Smooth muscle cell of the brain vasculature (primary cell): ENCODE data around the gene ANKFN1.

Experiments
- DNase-seq: peaks from one replicate; pipeline ENCODE4 v3.0.0-alpha.2; 2012; ENCODE audit warnings: low read depth, low spot score

Gene ANKFN1

GRCh38 chr17:56152874-56153602 lies at the start of gene ANKFN1:
ANKFN1 (plus strand) TSS chr17:56153475; CDS start chr17:56212668, 59,193 bp downstream.
- DNase-seq, result no peak

DNA sequence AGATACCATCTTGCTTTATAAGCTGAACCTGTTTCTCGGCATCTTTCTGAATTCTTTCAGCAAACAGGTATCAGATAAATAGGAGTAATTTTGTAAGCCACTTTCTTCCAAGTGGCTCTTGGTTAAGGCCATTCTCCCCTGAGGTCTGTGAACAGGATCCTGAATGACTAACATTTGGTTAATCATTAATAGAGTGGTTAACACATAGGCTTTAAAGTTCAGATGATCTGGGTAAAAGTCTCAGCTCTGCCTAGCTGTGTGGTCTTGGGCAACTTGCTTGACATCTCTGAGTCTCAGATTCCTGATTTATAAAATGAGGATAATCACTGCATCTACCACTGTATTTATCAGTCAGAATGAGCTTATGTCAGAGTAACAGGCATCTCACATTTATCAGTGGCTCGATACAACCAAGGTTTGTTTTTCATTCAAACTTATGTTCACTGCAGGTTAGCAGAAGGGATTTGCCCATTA lies 44.4 kb upstream of the ANKFN1 start:
- no peak for DNase-seq

GRCh38 chr17:56109836-56110235 lies 43.4 kb upstream of the ANKFN1 start:
- no peak for DNase-seq

GRCh38 chr17:56110463-56111135 lies 42.7 kb upstream of the ANKFN1 start:
- no peak for DNase-seq

DNA sequence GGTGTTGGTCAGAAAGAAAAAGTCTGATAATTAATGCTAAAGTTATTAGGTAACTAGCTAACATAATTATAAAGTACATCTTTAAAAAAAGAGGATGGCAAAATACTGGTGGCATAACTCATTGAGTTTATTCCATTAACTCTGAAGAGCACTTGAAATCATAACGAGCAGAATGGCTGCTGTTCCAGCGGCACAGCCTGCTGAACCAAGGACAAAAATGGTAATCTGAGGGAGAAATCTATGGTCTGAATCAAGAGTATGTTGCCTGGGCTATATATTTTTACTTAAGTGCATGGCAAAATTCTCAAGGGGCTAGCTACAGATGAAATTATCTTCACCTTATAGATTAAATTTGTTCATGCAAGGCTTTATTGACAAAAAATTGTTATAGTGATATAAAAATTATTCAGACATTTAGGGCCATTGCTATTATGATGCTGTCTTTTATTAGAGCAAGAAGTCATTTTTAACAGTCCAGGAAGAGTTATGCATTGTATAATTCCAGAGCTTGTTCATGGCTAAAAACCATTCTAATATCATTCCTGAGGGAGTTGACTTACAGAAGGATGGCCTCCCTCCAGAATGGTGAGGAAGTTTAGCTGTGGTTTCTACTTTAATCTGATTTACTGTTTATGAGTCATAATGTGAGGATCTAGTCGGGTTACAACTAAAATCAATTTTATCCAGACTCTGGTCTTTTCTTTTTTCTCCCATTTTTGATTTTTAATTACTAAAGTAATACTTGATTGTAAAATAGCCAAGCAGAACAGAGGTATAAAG lies 41.4 kb upstream of the ANKFN1 start:
- no peak for DNase-seq

DNA sequence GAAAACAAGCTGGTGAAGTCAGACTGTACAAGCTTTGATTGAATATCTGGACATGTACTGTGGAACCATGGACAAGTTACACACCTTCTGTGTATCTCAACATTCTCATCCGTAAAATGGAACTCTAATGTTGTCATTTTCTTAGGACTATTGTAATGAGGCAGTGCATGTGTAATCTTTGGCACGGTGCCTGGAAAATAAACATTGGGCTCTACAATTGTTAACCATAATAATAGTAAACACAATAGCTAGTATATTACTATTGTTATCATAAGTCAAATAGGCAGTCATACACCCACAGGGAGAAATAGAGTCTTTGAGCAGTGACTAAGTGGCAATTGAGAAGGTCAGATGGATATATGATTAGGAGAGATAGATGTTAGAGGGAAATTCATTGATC lies 39.8 kb upstream of the ANKFN1 start:
- DNase-seq, result no peak

GRCh38 chr17:56114469-56114868 lies 38.8 kb upstream of the ANKFN1 start:
- no peak for DNase-seq

GRCh38 chr17:56119191-56119590 lies 34.1 kb upstream of the ANKFN1 start:
- DNase-seq, result no peak

GRCh38 chr17:56119936-56120335 lies 33.3 kb upstream of the ANKFN1 start:
- DNase-seq, result no peak

GRCh38 chr17:56121191-56122051 lies 31.9 kb upstream of the ANKFN1 start:
- DNase-seq, result no peak

DNA sequence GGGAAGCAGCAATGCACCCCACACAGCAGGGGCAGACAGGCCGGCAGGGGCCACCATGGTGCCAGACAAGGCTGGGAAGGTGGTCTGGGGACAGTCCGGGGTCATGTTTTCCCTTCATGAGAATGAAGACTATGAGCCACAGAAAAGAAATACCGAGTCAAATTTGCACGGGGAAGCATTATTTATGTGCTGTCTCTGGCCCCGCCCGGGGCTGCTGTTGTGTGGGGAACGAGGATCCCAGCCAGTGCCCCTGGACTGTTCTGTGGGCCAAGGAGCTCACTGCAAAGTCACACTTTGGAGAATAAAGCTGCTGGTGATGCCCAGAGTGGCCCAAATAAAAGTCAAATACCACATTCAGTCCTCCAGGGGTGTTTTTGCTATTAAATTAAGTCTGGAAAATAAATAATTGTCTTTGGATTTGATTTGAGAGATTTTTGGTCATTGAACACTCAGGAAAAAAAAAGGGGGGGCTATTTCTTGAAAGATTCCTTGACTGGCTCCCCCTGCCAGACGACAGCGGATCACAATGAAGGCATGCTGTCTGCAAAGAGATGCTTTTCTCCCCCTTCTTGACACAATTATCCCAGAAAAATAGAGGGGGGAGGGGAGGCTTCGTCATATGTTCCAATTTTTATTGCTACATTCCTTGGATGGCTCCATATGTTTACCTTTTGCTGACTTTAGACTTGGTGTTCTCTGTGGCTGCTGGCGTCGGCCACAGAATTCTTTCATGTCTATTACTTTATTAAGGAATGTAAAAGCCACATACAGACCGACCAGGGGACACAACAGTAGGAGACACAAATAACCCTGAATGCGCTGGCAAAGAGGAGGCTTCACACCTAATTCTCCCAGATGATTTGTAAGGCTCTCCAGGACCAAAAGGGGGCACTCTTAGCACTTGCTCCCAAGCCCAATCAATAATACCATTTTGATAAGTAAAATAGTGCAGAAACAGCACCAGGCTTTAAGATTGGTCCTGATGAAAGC lies 27.1 kb upstream of the ANKFN1 start:
- peak; percentile 7 for DNase-seq

GRCh38 chr17:56130026-56130425 lies 23.2 kb upstream of the ANKFN1 start:
- no peak for DNase-seq

GRCh38 chr17:56130631-56131030 lies 22.6 kb upstream of the ANKFN1 start:
- DNase-seq, result no peak

DNA sequence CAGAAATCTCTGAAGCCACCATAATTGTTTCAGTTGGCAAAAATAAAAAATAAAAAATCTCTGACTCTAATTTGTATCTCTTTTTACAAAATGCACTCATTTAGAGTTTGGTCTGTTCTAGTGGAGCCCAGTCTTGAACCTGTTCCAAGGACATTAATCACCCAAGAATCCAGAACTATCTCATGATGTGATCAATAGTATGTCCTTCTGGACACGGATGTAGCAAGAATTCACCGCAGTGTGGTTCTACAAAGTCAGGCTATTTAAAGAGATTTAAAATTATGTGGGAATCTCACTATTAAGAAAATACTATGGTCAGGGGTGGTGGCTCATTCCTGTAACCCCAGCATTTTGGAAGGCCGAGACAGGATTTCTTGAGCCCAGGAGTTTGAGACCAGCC lies 21.8 kb upstream of the ANKFN1 start:
- DNase-seq, result no peak

DNA sequence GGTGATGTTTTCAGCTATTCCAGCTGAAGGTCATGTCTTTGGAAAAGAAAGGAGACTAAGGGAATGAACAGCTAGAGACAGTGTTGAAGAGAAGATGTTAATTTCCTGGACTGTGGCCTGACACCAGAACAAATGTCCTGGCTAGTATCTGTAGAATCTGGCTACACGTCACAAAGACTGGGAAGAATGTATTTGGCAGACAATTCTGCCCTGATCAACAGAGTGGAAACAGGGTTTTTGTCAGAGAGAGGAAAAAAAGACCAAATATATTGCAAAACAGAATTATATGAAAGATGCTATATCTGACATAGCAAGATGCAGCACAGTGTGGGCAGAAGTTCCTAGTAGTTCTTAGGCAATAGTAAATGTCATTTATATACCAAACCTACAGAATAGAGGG lies 17.0 kb upstream of the ANKFN1 start:
- DNase-seq, result no peak

DNA sequence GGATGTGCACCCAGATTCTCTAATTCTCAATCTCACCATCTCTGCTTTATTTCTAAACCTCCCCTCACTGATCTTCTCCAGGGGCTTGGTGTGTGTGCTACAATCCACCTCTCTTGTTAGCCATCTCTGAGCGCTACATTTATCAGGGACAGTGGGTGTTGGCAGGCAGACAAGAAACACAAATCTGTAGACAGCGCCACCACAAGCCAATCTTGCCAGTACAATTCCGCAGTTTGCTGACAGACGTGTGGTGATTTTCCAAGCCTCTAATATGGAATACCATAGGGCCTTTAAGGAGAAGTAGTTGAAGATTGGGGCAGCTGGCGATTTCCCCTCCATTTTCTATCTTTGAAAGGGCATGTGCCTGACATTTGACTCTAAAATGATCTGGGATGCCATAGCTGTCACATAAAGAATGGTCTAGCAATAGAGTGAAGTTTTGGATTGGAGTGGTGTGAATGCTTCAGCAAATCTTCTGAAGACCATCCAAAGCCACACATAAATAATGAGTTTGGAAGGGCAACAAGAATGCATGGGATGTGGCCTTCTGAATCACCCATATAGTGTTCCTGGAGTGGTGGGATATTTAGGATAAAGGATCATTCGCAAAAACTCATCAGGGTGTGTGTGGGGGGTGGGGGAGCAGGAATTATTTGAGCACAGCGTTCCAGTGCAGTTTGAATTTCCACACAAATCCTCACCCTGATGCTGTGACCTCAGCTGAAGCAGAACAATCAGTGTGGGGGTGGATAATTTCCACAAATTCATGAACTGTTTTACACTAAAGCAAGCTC lies 12.0 kb upstream of the ANKFN1 start:
- no peak for DNase-seq

DNA sequence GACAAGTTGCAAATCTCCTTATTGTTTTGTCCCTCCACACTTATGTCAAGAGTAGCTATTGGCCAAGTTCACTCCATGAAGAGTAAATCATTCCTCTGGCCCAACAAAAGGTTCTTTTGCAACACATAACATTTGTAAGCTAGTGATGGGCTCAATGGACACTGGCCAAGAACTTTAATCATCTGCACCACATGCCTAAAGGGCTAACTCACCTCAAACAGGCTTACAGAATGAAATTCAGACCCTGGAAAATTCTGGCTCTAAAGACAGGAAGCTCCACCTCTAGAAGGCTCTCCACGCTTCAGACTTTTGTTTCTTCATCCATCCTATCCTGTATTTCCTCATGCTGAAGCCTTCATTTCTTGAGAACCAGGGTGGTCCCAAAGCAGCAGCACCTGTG lies 10.9 kb upstream of the ANKFN1 start:
- no peak for DNase-seq

DNA sequence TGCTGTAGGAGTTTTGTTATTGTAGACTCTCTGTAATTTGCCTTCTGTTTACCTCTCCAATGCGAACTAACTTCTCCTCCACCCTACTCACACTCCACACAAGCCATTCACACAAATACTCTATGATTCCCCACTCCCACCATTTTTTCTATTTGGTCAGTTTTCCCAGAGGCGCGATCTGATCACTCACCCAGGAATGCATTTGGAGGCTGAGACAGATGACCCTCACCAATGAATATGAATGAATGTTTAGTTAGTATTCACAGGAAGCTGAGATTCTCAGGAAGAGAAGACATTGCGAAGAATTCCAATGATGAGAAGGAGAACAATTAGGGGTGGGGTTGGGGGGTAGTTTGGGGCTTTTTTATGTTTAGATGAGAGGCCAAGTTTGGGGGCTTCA lies 10.5 kb upstream of the ANKFN1 start:
- DNase-seq, result no peak

DNA sequence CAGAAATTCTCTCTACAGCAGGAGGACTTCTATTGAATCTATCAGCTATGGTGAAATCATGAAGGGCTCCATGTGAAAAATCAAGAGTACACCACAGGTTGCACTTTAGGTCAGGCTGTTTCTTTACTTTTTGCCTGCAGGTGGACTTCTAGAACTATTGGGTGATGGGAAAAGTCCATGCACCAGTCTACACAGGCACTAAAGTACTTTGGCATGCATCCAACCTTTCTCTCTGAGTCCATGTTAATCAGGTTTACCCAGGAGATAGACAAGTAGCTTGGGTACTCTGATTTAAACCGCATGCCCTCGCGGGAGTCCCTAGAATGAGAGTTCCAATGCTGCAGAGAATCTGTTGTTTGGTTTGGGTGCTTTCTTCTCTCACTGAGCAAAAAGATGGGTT lies 9.1 kb upstream of the ANKFN1 start:
- no peak for DNase-seq
